ENCODE measurements around the gene MCTP1.

GRCh38 chr5:94779684-94780083 lies 505.2 kb downstream of the MCTP1 start:
- no peak for TF ChIP-seq MAX (IDR thresholded peaks at IDR 0.05)
- no peak for TF ChIP-seq JUND (IDR thresholded peaks at IDR 0.05; ENCODE audit: low read length)
- TF ChIP-seq, protein P1, sequence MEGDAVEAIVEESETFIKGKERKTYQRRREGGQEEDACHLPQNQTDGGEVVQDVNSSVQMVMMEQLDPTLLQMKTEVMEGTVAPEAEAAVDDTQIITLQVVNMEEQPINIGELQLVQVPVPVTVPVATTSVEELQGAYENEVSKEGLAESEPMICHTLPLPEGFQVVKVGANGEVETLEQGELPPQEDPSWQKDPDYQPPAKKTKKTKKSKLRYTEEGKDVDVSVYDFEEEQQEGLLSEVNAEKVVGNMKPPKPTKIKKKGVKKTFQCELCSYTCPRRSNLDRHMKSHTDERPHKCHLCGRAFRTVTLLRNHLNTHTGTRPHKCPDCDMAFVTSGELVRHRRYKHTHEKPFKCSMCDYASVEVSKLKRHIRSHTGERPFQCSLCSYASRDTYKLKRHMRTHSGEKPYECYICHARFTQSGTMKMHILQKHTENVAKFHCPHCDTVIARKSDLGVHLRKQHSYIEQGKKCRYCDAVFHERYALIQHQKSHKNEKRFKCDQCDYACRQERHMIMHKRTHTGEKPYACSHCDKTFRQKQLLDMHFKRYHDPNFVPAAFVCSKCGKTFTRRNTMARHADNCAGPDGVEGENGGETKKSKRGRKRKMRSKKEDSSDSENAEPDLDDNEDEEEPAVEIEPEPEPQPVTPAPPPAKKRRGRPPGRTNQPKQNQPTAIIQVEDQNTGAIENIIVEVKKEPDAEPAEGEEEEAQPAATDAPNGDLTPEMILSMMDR (IDR thresholded peaks at IDR 0.05; ENCODE audit: control extremely low read depth in 1 of 3, insufficient read depth in 1 of 3, low read depth in 1 of 3, low read length in 3 of 3): no peak
- no peak for TF ChIP-seq YY1 (IDR thresholded peaks at IDR 0.05; ENCODE audit: low read depth, low read length)
- no peak for TF ChIP-seq EP300 (IDR thresholded peaks at IDR 0.05; ENCODE audit: borderline replicate concordance in 1 of 2, low read depth in 2 of 2, low read length in 2 of 2)
- TF ChIP-seq POLR2A (IDR thresholded peaks at IDR 0.05; ENCODE audit: control extremely low read depth in 1 of 2, low read depth in 2 of 2, low read length in 2 of 2): no peak

Data from H1 (cell line).